Measurements from ENCODE around the gene COL9A3.

The COL9A3 gene

DNA sequence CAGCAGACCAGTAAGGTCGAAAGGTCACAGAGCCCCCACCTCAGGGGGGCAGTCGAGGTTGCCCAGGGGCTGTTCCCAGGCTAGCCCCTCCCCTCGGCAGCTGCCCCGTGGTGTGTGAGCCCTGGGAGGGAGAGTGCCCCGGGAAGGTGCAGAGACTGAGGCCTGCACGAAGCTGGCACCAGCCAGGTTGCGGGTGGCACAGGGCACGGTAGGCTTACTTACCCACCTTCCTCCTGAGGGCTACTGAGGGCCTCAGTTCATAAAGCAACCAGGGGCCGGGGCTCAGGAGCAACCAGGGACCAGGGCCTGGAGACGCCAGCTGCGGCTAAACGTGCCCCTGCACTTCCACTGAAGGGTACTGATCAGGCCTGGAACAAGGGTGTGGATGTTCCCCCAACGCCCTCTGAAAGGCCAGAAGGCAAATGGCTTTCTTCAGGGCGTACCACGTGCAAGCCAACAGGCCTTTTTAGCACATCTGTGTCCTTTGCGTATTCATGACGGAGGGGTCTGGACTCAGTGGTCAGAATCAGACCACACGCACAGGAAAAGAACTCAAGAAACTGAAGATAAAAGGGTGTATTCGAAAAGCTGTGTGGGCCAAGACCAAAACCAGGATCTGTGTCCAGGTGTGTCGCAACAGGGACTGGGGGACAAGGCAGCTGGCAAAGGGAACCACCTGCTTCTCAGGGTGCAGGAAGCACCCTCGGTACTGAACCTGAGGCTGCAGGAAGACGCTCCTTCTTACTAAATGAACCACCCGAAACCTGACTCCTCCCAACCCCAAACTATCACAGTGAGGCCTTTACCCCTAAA is 69.3 kb downstream of the COL9A3 start:
- no peak overlapping the region for H3K4me3 ChIP-seq (ENCODE audit: low read length)
- no peak for DNase-seq (ENCODE audit: low read depth)
- TF ChIP-seq, protein P1, sequence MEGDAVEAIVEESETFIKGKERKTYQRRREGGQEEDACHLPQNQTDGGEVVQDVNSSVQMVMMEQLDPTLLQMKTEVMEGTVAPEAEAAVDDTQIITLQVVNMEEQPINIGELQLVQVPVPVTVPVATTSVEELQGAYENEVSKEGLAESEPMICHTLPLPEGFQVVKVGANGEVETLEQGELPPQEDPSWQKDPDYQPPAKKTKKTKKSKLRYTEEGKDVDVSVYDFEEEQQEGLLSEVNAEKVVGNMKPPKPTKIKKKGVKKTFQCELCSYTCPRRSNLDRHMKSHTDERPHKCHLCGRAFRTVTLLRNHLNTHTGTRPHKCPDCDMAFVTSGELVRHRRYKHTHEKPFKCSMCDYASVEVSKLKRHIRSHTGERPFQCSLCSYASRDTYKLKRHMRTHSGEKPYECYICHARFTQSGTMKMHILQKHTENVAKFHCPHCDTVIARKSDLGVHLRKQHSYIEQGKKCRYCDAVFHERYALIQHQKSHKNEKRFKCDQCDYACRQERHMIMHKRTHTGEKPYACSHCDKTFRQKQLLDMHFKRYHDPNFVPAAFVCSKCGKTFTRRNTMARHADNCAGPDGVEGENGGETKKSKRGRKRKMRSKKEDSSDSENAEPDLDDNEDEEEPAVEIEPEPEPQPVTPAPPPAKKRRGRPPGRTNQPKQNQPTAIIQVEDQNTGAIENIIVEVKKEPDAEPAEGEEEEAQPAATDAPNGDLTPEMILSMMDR (conservative IDR thresholded peaks at IDR 0.05; ENCODE audit: low read depth, low read length) = no peak

DNA sequence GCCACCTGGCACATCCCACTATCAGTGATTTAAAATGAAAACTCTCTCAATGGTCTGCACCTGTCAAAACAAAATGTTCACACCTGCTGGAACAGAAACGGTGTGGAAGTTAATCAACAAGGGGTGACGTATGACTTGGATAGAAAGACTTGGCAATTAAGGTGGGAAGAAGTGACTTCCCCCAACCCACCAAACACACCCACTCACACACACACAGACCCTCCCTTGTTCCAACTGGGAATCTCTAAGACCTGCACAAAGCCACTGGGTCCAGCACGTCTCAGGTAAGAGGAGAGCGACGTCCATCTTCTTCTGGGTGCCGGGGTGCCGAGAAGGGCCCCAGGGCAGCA is 69.8 kb downstream of the COL9A3 start:
- no peak overlapping the region for H3K4me3 ChIP-seq (ENCODE audit: low read length)
- no peak for DNase-seq (ENCODE audit: low read depth)
- TF ChIP-seq, protein P1 (conservative IDR thresholded peaks at IDR 0.05; ENCODE audit: low read depth, low read length) = no peak

DNA sequence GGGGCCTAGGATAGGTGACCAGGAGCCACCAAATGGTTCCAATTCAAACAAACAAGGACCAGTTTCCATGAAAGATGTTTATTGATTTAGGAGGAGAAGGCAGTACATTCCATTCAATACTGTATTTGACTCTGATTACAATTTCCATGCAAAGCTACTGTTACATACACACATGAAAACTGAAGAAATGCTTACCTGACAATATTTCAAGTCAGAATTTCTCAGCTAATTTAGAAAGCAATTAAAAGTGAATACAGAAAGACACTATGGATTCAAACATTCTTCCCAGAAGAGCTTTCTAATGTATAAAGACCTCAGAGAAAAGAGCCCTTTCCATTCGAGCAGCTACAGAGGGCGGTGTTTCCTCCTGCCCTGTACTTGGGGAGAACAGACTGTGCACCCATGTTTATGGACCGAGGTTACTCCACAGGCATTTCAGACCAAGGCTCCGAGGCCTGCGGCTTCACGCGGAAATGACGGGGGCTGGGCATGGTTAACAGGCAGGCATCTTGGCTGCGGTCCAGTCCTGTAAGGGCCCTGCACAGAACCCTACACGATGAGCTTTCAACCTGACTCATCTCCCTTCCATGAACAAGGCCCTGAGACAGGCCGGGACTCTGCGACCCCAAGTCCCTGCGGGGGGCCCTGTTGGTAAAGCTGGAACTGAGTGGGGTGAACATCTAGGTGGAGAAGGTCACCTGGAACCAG is 70.5 kb downstream of the COL9A3 start:
- DNase-seq (ENCODE audit: low read depth) = peak; percentile 58
- TF ChIP-seq, protein P1 (conservative IDR thresholded peaks at IDR 0.05; ENCODE audit: low read depth, low read length) = peak; percentile 17
- no peak overlapping the region for H3K4me3 ChIP-seq (ENCODE audit: low read length)

DNA sequence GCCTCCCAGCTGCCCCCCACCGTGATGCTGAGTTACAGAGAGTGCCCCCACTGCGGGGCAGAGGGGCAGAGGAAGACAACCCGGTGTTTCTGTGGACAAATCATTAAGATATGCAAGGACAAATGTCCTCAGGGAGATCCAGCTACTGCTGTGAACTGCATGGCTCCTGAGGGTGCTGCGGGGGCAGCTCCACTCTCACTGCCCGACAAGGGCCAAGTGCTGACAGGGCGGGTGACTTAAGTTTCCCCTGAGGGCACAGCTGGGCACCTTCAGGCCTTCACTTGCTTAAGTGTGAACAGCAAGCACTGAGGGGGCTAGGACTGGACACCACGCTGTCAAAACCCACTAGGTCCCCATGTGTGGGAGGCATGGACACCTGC is 71.0 kb downstream of the COL9A3 start:
- TF ChIP-seq, protein P1 (conservative IDR thresholded peaks at IDR 0.05; ENCODE audit: low read depth, low read length) = no peak
- no peak for DNase-seq (ENCODE audit: low read depth)
- H3K4me3 ChIP-seq (ENCODE audit: low read length) = no peak overlapping the region

DNA sequence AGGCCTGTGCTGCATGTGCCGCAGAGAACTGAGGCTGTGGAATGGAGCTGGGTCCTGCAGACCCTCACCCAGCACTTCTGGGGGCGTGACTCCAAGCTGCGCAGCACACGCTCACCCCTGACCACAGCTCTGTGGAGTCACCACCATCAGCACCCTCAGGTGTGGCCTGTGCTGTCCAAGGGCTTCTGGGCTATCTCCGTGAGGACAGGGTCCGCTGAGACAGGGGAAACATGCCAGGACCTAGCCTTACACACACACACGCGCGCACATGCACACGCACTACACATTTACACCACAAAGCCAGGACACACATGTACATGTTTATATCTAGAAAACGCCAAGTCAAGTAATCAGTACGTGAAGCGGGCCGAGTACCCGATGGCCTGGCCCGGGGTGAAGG is 71.6 kb downstream of the COL9A3 start:
- TF ChIP-seq, protein P1 (conservative IDR thresholded peaks at IDR 0.05; ENCODE audit: low read depth, low read length) = no peak
- no peak overlapping the region for H3K4me3 ChIP-seq (ENCODE audit: low read length)
- no peak for DNase-seq (ENCODE audit: low read depth)

DNA sequence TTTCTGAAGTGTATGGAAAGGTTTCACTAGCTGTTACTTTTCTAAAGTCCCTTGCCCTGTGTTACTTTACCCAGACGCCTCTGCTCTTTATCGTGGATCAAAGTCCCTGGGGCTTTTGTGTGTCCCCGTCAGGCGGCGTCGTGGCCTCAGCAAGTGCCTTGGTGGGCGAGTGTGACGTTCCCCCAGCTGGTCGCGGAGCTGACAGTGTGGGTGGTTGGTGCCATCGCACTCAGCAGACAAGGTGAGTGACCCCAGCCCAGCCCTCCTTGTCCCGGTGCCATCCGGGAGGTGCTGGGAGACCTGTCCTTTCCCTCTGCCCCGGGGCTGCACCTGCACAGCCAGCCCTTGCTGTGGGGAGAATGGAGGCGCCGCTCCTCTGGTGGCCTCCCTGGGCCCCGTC is 72.1 kb downstream of the COL9A3 start:
- no peak for DNase-seq (ENCODE audit: low read depth)
- no peak overlapping the region for H3K4me3 ChIP-seq (ENCODE audit: low read length)
- TF ChIP-seq, protein P1 (conservative IDR thresholded peaks at IDR 0.05; ENCODE audit: low read depth, low read length) = no peak

DNA sequence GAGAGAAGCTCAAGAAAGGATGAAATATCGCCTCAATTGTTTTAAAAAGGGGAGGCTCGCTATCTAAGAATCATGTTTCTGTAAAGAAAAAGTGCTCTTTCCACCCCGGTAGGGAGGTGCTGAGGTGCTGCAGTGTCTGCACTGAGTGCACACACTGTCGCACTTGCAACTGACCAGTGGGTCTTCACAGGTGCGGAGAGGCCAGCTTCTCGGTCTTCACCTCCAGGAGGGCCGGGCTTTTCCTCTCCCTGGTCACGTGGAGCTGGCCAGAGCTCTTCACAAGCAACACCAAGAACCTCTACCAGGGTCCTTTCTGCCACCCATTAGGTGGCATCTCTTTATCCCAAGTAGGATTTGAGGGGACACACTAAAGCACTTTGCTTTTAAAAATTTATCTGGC is 72.6 kb downstream of the COL9A3 start:
- TF ChIP-seq, protein P1 (conservative IDR thresholded peaks at IDR 0.05; ENCODE audit: low read depth, low read length) = no peak
- no peak overlapping the region for H3K4me3 ChIP-seq (ENCODE audit: low read length)
- no peak for DNase-seq (ENCODE audit: low read depth)

All from retinal pigment epithelial cell (primary cell).